SK-N-SH treated with all-trans-retinoic acid at 6 μM for 48 hours (cell line): ENCODE measurements around the gene CFAP20DC.

ENCODE experiments used
- ATAC-seq: fragments of 200-7000 bp; cut with Tn5 transposase; 3 replicates; pipeline ENCODE4 v1.9.1; 2020; ENCODE audit warnings: mild to moderate bottlenecking, moderate library complexity
- ARNTL ChIP-seq: fragments of 450-650 bp; formaldehyde crosslinking; IDR thresholded peaks from 2 replicates; pipeline ENCODE4 v1.5.0; 2020; ENCODE audit warnings: low read depth, mild to moderate bottlenecking, moderate library complexity, borderline replicate concordance
- BACH2 ChIP-seq: fragments of 250-450 bp; sonication (Bioruptor Pico); IDR thresholded peaks from 2 replicates; pipeline ENCODE4 v1.9.0; 2021; ENCODE audit warnings: mild to moderate bottlenecking, borderline replicate concordance
- CSDC2 ChIP-seq: fragments of 250-450 bp; sonication (Bioruptor Pico); IDR thresholded peaks from 2 replicates; pipeline ENCODE4 v1.5.0; 2020; ENCODE audit warnings: mild to moderate bottlenecking, moderate library complexity
- ESRRG ChIP-seq: fragments of 250-450 bp; sonication (Bioruptor Pico); IDR thresholded peaks from 2 replicates; pipeline ENCODE4 v1.6.1; 2021; ENCODE audit warnings: mild to moderate bottlenecking
- ISL1 ChIP-seq: fragments of 250-450 bp; sonication (Bioruptor Pico); IDR thresholded peaks from 2 replicates; pipeline ENCODE4 v2.1.2; 2022; ENCODE audit warnings: mild to moderate bottlenecking, moderate library complexity
- OSR1 ChIP-seq: fragments of 250-450 bp; sonication (Bioruptor Pico); IDR thresholded peaks from 2 replicates; pipeline ENCODE4 v1.8.0; 2022; ENCODE audit warnings: moderate library complexity, mild to moderate bottlenecking, inconsistent platforms
- PATZ1 ChIP-seq: fragments of 250-450 bp; sonication (Bioruptor Pico); IDR thresholded peaks from 2 replicates; pipeline ENCODE4 v1.8.0; 2020; ENCODE audit warnings: mild to moderate bottlenecking, moderate library complexity, borderline replicate concordance
- PPARA ChIP-seq: fragments of 250-450 bp; sonication (Bioruptor Pico); IDR thresholded peaks from 2 replicates; pipeline ENCODE4 v1.5.0; 2020; ENCODE audit warnings: mild to moderate bottlenecking, borderline replicate concordance
- RARB ChIP-seq: fragments of 250-450 bp; sonication (Bioruptor Pico); IDR thresholded peaks from 2 replicates; pipeline ENCODE4 v1.8.0; 2021; ENCODE audit warnings: mild to moderate bottlenecking, moderate library complexity
- SNAI2 ChIP-seq: fragments of 250-450 bp; sonication (Bioruptor Pico); IDR thresholded peaks from 2 replicates; pipeline ENCODE4 v1.5.0; 2020; ENCODE audit warnings: mild to moderate bottlenecking, moderate library complexity
- TOX ChIP-seq: fragments of 250-450 bp; sonication (Bioruptor Pico); IDR thresholded peaks from 2 replicates; pipeline ENCODE4 v1.8.0; 2021; ENCODE audit warnings: mild to moderate bottlenecking, moderate library complexity, borderline replicate concordance
- TSHZ2 ChIP-seq: fragments of 250-450 bp; sonication (Bioruptor Pico); IDR thresholded peaks from 2 replicates; pipeline ENCODE4 v1.5.0; 2020; ENCODE audit warnings: mild to moderate bottlenecking, moderate library complexity
- ZC3H10 ChIP-seq: fragments of 250-450 bp; sonication (Bioruptor Pico); IDR thresholded peaks from 2 replicates; pipeline ENCODE4 v1.5.1; 2021; ENCODE audit warnings: mild to moderate bottlenecking, moderate library complexity
- ZFP3 ChIP-seq: fragments of 250-450 bp; sonication (Bioruptor Pico); IDR thresholded peaks from 2 replicates; pipeline ENCODE4 v1.5.0; 2020; ENCODE audit warnings: mild to moderate bottlenecking, moderate library complexity
- ZFP30 ChIP-seq: fragments of 450-650 bp; formaldehyde crosslinking; IDR thresholded peaks from 2 replicates; pipeline ENCODE4 v1.5.0; 2022; ENCODE audit warnings: mild to moderate bottlenecking, moderate library complexity
- ZNF565 ChIP-seq: fragments of 450-650 bp; formaldehyde crosslinking; conservative IDR thresholded peaks from 2 replicates; pipeline ENCODE4 v1.5.0; 2020; ENCODE audit warnings: low read depth, mild to moderate bottlenecking, moderate library complexity
- ZNF70 ChIP-seq: fragments of 450-650 bp; formaldehyde crosslinking; IDR thresholded peaks from 2 replicates; pipeline ENCODE4 v1.5.0; 2020; ENCODE audit warnings: mild to moderate bottlenecking, moderate library complexity
- ZNF8 ChIP-seq: fragments of 450-650 bp; formaldehyde crosslinking; IDR thresholded peaks from 2 replicates; pipeline ENCODE4 v1.5.0; 2020; ENCODE audit warnings: mild to moderate bottlenecking, moderate library complexity
- TF ChIP-seq, protein P1 (sequence below): fragments of 250-450 bp; sonication (Bioruptor Pico); IDR thresholded peaks from 2 replicates; pipeline ENCODE4 v1.5.1; 2021; ENCODE audit warnings: mild to moderate bottlenecking, moderate library complexity
- TF ChIP-seq, protein P2 (sequence below): fragments of 250-450 bp; sonication (Bioruptor Pico); IDR thresholded peaks from 2 replicates; pipeline ENCODE4 v1.5.1; 2020; ENCODE audit warnings: low read depth, mild to moderate bottlenecking, moderate library complexity

CFAP20DC gene

GRCh38 chr3:58798312-58798711, 251.5 kb downstream of the CFAP20DC start:
- ATAC-seq = no peak

GRCh38 chr3:58794750-58795149, 255.1 kb downstream of the CFAP20DC start:
- ATAC-seq = no peak
- TF ChIP-seq ARNTL (CRISPR knock-in tag) (no peak), TSHZ2 (no peak), PATZ1 (no peak), BACH2 (CRISPR knock-in tag) (no peak), SNAI2 (CRISPR knock-in tag) (no peak), RARB (CRISPR knock-in tag) (no peak), ZC3H10 (no peak), ZNF8 (CRISPR knock-in tag) (no peak), ISL1 (CRISPR knock-in tag) (no peak), ESRRG (CRISPR knock-in tag) (no peak), ZNF70 (CRISPR knock-in tag) (no peak), ZFP3 (CRISPR knock-in tag) (no peak), TOX (CRISPR knock-in tag) (no peak), ZNF565 (no peak), PPARA (CRISPR knock-in tag) (no peak), CSDC2 (no peak), ZFP30 (no peak)
- TF ChIP-seq, protein P1, sequence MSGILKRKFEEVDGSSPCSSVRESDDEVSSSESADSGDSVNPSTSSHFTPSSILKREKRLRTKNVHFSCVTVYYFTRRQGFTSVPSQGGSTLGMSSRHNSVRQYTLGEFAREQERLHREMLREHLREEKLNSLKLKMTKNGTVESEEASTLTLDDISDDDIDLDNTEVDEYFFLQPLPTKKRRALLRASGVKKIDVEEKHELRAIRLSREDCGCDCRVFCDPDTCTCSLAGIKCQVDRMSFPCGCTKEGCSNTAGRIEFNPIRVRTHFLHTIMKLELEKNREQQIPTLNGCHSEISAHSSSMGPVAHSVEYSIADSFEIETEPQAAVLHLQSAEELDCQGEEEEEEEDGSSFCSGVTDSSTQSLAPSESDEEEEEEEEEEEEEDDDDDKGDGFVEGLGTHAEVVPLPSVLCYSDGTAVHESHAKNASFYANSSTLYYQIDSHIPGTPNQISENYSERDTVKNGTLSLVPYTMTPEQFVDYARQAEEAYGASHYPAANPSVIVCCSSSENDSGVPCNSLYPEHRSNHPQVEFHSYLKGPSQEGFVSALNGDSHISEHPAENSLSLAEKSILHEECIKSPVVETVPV = no peak
- TF ChIP-seq, protein P2, sequence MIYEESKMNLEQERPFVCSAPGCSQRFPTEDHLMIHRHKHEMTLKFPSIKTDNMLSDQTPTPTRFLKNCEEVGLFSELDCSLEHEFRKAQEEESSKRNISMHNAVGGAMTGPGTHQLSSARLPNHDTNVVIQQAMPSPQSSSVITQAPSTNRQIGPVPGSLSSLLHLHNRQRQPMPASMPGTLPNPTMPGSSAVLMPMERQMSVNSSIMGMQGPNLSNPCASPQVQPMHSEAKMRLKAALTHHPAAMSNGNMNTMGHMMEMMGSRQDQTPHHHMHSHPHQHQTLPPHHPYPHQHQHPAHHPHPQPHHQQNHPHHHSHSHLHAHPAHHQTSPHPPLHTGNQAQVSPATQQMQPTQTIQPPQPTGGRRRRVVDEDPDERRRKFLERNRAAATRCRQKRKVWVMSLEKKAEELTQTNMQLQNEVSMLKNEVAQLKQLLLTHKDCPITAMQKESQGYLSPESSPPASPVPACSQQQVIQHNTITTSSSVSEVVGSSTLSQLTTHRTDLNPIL (CRISPR knock-in tag) = no peak

More at GRCh38 chr3:58798312-58798711, 251.5 kb downstream of the CFAP20DC start:
- TF ChIP-seq, protein P2 (CRISPR knock-in tag) = no peak
- TF ChIP-seq RARB (CRISPR knock-in tag) (no peak), TSHZ2 (no peak), ZNF8 (CRISPR knock-in tag) (no peak), OSR1 (CRISPR knock-in tag) (no peak), ZC3H10 (no peak), BACH2 (CRISPR knock-in tag) (no peak), ZFP30 (no peak), TOX (CRISPR knock-in tag) (no peak)
